Sigmoid colon (tissue), 4 donors: ENCODE results near the gene JAZF1.

Experiments used
- CTCF ChIP-seq, 4 experiments: fragments of 450-650 bp in 3 of 4; fragments of 200-600 bp in 1 of 4; IDR thresholded peaks; one replicate each; pipeline ENCODE4 v1.5.1; 2016 to 2019; ENCODE audit warnings: antibody characterized with exemption in 4 of 4, mild to moderate bottlenecking in 3 of 4, moderate library complexity in 2 of 4
- POLR2AphosphoS5 ChIP-seq, 4 donors: sonication (generic); formaldehyde crosslinking; IDR thresholded peaks; one replicate each; pipeline ENCODE4 v1.6.1; 2017; ENCODE audit warnings: antibody characterized with exemption in 4 of 4

DNA sequence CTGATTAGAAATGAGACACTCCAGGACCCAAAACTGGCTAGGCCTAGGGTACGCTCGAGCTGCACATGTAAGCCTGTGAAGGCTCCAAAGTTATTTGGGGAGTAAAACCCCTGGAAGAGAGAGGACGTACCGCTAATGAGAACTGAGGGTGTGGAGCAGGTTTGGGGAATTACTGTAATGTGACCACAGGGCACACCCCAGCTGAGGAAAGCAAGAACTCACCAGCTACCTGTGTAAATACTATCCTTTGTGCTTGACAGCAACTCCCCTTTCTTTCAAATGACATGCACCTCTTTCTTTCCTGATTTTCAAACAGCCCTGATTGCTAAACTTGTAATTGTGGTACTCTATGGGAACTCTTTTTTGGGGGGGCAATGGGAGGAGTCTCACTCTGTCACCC, 147.2 kb downstream of the JAZF1 start:
- TF ChIP-seq CTCF (IDR thresholded peaks at IDR 0.05) (no peak), POLR2AphosphoS5 (IDR thresholded peaks at IDR 0.05) (no peak)
